HuH-7 (cell line): ENCODE measurements around the gene THRB.

Source experiments
- DNase-seq: peaks from one replicate; pipeline ENCODE4 v3.0.0; 2011; ENCODE audit warnings: low spot score

Gene THRB

DNA sequence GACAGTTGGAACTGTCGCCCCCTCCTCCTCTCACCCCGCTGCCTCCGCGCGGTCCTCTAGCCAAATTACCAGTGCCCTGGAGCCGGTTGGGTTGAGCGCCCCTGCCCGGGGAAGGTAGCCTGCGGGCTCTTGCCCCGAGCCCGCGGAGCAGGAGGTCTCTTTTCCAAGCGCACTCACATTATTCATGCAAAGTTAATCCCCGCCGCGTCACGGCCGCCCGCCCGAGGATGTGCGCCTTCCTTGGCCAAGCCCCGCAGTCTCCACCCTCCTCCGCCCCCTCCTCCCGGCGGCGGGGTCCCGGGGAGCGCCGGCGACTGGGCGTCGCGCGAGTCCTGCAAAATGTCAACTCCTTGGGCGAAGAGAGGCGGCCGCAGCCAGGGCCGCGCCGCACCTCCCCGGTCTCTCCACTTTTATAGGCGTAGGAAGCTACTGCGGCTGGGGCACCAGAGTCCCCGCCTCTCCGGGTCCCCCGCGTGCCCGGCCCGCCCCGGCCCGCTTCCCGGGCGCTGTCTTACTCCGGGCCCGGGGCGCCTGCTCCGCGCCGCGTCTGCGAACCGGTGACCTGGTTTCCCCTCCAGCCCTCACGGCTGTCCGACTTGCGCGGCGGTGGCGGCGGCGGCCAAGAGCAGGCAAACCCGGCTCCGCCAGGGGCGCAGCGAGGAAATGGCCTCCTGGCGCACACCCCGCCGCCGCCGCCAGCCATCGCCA is at the start of gene THRB:
TSS of gene THRB (minus strand) at position 233 of the 708 bp plus-strand sequence.
- peak; percentile 90 for DNase-seq

DNA sequence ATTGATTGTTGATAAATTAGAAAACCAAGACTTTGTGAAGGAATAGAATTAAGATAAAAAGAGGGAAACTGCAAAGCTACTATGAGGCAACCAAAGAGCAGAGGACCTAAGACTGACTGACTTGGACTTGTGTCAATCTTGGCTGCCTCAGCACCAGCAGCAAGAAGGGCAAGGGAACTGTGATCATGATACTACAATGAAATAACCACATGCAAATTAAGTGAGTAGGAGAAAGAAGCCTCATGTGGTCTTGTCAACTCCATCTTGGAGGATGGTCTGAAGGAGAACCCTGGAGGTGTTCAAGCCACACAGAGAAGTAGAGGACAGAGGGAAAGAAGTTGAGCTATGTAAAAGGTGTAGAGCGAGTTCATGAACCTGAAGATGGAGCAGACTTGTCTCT is 47.3 kb upstream of the THRB start:
- DNase-seq, result no peak

DNA sequence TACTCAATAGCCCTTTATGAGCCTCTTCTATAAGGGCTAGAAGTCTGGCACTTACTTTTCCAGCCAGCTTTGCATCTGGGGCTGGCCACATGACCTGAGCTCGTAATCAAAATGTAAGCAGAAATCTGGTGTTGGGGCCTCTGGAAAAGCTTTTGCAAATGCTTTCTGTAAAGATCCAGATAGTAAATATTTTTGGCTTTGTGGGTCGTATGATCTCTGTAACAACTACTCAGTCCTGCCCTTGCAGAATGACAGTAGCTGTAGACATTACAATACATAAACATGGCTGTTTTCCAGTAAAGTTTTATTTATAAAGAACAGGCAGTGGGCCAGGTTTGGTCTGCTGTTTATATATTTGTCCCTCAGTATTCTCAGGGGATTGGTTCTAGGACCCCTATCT is 46.2 kb upstream of the THRB start:
- DNase-seq, result no peak

DNA sequence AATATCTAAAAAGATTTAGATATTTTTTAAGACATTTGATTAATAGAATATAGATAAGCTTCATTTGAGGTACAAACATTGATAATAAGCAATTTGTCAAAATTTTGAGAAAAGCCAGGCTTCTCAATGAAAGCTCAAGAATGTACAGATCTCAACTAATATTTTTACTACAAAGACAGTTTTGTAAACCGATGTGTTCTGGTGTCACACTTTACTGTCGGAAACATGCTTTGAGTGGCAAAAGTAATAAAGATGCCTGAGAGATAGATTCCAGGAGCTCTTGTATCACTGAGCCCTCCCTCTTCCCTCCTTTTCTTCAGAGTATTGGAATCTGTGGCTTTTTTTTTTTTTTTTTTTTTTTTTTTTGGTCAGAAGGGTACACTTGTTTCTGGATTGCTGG is 45.0 kb upstream of the THRB start:
- no peak for DNase-seq

DNA sequence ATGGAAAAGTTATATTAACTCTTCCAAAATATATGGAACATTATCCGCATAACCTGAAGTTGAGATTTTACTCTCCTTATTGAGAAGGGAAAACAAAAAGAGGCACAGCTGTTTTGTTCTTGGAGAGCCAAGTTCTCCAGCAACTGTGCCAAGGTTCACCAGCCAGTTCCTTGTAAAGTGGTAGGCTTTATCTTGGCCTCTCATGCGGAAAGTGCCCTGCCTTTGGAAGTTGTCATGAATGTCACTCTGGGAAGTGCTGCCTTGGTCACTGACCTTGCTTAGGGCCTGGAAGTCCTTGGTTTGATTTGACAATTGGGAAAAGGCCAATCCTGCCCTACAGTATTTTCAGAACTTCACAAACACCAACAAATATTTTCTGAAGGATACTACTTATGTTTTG is 44.2 kb upstream of the THRB start:
- no peak for DNase-seq

DNA sequence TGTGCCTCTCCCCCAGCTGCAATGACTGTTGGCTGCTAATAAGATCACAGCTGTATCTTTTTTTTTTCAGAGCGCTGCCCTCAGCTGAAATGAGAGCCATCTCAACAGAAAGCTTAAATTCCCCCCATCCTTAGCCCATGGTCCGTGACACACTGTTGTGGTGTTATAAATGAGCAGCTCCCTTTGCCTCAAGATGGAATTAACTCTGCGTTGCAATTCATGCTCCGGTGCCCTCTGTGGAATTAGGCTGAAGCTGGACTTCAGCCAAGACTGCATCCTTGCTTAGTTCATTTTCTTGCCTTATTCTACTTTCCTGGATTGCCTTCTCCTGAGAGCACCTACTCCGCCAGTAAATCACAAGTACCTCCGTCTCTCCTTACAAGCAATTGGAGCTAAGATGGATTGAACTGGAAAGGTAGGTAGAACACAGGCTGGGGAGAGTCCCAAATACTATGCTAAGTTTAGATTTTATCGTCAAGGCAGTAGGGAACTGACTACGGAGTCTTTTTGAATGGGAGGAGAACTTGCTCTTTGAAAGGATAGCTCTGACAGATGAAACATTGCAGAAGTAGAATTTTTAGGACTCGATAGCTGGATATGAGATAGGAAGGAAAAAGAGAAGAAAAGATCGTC is 39.0 kb upstream of the THRB start:
- no peak for DNase-seq

DNA sequence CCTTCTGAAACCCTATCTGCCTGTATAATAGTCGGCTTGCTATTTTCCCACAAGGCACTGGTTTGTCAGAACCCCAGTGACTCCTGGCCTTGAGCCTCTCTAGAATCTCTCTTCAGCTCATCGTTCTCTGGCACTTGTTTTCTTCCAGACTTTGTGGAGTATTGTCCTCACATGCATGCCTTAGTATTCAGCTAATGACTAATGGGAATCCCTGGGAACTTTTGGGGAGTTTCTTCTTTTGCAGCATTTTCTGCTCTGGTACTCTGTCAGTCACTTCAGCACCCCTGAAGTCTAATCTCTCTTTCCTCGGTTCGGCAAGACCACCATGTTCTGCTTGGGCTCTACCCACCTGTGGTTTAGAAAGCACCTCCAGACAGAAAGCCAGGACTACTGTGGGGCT is 35.8 kb upstream of the THRB start:
- no peak for DNase-seq

DNA sequence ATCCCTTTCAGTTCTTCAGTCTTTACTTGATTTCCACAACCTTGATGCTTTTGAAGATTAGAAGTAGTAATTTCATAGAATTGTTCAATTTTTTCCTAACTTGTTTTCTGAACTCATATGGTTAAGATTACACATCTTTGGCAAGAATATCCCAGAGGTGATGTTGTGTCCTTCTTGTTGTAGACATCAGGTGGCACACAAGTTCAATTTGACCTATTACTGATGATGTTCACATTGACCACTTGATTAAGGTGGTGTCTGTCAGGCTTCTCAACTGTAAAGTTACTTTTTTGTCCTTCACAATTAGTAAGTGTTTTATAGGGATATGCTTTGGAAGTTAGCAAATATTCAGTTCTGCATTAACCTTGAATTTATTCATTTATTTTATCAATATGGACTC is 34.6 kb upstream of the THRB start:
- no peak for DNase-seq

DNA sequence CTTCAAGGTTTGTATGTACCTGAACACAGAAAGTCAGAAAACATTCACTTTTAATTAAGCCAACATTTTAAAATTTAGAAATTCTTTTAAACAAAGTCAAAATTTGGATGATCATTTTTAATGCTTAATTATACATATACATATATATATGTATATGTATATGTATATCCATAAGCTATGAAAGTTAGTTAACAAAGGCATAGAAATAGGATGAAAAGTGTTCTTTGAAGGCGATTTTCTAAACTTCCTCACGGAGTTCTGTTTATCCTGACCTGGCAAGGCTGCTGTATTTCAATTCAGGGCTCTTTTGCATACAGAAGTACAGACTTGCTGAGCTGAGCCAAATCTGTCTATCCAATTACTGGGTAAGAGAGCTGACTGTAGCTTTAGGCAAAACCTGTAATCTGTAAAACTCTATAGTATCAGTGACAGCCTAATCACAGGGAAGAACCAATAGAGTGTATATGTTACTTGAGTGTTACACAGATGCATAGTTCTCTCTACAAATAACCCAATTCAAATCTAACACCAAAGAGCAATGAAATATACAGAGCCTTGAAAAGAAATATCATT is 32.1 kb upstream of the THRB start:
- no peak for DNase-seq

DNA sequence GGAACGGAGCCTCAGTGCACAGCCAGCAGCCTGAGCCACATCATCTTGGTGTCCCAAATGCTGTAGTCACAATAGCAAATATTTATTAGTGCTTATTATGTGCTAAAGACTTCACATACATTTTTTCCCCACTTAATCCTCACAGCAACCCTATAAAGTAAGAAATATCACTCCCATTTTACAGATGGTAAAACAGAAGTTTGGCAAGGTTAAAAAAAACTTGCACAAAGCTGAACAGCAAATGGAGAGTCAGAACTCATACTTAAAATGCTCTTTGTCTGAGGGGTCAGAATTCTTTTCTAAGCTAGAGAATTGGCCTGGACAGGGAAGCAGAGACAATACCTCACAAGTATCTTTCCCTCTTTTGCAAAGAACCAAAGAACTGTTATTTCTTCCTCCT is 30.9 kb upstream of the THRB start:
- DNase-seq, result no peak

DNA sequence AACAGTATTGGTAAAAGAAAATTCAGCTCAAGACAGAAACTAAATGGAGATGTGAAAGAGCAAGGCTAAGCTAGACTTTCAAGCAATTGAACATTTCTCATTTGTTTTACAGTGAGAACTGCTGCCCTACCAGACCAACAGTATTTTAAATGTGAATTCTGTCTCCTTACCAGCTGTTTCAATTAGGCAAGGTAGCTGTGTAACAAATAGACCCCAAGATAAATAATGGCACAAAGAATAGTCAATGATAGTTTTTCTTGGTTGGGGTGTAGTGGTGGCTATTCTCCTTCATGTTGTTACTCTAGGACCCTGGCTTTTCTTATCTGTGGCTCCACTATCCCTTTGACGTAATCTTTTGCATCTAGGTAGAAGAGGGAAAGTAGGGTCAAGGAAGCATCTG is 30.4 kb upstream of the THRB start:
- DNase-seq, result no peak

DNA sequence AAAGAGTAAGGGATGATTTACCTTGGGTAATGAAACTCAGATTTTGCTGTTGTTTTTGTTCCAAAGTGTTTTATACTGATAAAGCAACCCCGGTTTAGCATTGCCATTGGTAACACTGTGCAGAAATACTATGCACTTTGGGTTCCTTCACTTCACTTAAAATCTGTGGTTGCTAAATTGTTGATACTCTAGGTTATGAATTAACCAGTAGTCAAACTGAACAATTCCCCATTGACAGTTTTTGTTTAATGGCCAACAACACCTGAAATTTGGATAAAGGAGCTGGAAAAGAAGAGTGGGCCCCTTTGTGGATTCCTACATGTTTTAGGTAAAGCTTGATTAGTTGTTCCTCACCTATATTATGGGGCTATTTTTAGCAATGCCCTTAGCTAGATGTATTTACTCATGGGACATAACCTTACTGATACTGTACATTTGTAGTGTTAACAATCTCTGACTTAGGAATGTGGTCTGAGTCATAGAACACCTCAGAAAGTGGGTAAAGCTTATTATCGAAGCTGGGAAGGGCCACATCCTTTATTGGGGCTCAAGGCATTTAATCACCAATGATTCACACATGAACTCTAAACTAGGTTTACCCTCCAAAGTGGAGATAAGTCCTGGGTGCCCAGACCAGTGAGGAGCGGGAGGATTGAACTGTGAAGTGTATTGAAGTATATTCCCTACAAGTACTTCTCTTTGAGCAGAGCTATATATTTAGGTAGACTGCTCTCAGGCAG is 29.5 kb upstream of the THRB start:
- no peak for DNase-seq

DNA sequence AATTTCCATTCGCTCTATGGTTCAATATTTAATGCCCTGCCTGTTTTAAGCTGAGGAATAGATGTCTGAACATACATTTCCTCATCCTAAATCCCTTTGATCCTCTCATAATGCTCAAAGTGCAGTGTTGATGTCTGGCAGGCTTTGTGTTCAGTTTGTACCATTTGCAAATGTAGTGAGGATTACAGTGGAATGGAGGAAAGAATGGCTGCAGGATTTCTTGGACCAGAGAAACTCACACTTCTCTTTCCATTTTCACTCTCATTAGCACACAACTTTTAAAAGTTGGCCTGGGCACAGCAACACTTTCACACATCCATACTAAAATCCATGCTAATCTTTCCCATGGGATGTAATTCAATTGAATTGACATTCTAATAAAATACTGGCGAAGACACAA is 28.6 kb upstream of the THRB start:
- no peak for DNase-seq

DNA sequence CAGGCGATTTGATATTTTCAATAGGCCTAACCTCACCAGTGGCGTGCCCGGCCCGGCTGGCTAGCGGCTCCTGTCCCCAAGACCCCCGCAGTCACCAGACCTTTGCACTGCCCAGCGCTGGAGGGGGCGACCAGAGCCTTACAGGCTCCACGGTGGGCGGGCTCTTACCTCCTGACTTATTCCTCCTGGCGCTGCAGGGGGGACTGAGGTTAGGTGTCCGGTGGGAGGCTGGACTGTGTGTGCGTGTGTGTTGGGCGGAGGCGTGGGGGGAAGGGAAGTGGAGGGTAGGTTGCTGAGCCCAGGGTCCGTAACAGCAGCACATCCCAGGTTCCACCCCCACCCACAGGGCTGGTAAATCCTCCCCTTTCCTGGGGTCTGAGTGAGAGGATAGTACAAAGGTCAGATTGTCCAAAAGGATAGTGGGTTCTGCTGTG is 27.5 kb upstream of the THRB start:
- DNase-seq, result peak; percentile 86

DNA sequence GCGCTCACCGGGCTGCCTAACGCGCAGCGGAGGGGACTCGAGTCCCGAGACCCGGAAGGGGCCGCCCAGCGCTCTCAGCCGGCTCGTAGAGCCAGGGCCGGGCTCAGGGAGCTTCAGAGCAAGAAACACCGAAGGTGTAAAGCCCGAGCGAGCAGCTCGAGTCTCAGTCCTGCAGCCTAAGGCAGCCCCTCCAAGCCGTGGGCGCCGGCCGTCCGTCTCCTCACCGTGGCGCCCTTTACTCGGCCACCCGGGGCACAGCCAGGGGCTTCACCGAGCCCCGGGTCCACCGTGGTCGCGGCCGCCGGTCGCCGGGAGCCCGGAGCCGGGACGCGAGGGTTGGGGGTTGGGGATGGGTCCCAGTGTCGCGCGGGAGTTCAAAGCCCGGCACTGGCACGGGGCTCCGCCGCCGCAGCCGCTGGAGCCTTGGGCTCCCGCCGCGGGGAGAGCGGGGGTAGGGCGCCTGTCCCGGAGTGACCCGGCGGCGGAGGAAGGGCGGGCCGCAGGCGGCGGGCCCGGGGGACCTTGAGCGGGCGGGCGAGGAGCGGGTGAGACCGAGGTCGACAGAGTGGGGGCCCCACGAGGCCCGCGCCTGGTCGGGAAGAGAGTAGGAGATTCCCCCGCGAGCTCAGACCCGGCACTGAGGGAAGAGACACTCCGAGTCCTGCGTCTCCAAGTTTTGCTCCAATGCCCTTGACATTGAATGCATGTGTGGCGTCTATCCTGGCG is 26.9 kb upstream of the THRB start:
- peak; percentile 70 for DNase-seq

DNA sequence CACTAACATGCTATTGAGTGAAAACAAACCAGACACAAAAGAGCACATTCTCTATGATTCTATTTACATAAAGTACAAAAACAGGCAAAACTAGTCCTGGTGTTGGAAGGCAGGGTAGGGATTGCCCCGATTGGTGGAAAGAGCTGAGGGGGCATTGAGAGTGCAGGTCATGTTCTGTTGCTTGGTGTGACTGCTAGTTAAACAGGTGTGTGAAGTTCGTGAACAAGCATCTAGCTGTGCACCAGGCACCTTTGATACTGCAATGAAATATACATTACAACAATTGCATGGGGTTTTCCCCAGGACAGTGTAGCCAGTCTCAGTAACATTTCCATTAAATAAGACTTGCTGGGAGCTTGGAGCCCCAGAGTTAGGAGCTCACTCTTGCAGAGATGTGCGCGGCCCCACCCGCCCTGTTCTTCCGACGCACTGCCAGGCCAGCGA is 26.3 kb upstream of the THRB start:
- DNase-seq, result peak; percentile 55

DNA sequence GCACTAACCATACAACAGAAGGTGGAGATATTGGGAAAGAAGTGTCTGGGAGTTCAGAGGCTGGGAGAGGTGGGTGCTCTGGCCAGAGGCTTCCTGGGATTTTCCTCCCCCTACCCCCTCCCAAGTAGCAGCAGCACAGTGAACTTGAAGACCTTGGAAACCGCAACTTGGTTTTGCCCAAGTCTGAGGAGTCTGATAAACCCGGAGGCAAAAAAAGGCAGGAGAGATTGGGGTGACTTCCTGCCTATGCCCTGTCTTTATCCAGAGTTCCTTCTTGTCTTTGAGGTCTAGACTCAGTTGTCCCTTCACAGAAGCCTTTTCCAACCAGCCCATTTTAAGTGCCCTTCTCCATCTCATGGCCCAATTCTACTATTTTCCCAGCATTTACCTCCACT is 25.4 kb upstream of the THRB start:
- DNase-seq, result no peak

DNA sequence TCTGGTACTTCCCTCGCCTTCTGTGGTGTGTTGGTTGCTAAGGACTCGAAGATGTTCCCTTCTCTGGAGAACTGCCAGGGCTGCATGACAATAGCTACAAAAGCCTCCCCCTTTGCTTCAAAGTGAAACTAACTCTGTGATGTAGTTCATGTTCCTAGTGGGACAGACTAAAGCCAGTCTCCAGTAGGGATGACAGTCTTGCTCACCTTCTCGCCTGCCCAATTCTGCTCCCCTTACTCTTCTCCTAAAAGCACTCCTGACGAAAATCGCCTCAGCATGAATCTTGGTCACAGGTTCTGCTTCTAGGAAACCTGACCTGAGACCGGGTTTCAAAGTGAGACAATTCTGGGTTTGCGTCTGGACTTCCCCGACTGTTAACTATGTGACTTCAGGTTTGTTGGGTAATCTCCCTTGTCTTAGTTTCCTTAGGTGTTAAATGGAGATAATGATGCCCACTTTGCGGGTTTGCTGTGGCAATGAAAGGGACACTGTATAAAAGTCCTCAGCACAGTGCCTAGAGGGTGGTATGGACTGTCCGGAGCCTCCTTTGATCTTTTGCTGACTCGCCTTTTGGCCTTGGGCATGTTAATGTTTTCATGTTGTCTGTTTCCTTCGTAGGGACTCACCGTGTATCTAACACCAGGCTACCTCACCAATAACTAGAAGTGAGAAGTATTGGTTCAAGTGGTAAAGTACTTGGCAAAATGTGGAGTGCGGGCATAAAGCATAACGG is 24.9 kb upstream of the THRB start:
- peak; percentile 55 for DNase-seq

DNA sequence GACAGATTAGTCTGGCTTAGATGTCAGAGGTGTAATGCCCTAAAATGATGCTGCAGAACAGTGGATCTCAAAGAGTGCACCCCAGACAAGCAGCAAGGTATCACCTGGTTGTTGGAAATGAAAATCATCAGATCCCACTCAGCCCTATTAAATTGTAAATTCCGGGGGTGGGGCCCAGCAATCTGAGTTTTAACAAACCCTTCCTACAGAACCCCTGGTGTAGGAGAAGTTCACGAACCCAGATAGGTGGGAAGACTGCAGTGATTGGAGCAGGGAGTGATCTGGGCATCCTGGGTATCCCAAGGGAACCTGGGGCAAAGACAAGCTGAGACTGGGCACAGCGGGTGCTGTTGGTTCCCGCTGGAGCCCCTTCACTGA is 24.3 kb upstream of the THRB start:
- DNase-seq, result no peak

DNA sequence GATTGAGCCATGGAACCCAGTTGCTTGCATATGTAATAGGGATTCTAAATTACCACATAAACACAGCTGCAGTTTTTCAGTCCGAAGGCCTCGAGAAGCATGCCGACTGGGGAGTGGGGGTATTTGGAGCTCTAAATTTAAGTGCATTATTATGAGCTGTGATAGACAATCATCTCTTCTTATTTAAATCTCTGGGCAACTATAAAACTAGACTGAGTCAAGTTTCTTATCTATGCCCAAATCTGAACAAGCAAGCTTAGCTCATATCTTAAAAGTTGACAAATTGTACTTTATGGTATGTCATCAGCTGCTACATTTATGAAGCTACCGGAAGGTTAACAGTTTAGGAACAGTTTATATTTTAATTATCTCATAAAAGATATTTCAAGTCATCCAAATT is 19.5 kb upstream of the THRB start:
- DNase-seq, result no peak

DNA sequence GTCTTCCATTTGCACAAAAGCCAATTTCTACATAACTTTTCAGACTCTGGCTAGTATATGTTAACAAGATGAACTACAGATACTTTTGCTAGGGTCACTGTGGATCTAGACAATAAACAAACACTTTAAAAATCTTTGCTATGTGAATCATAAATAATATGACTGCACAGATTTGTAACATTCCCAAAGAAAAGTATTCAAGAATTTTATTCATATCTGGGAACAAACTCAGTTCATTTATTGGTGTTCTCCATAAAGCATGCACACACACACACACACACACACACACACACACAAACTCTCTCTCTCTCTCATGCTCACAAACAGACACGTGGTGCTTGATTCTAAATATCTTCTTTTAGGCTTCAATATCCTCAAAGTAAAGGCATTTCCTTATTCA is 18.8 kb upstream of the THRB start:
- no peak for DNase-seq
